K562 (cell line): ENCODE results near the gene ZNF768. TPM values are rescaled to one million over a fixed set of nuclear protein-coding genes. Genes with fewer than 3 reads are reported as not detected.

Source experiments
- MLLT1 ChIP-seq, 2 experiments: fragments of 450-650 bp; IDR thresholded peaks; 2 replicates each; pipeline ENCODE4 v1.6.1; 2016
- NR0B1 ChIP-seq: fragments of 450-650 bp; IDR thresholded peaks from one replicate; pipeline ENCODE4 v1.6.1; 2018; ENCODE audit warnings: mild to moderate bottlenecking, moderate library complexity; ENCODE audit not compliant: partially characterized antibody
- ZNF449 ChIP-seq: fragments of 250-450 bp; sonication (Bioruptor Pico); IDR thresholded peaks from 2 replicates; pipeline ENCODE4 v1.8.0; 2022; ENCODE audit warnings: moderate library complexity, mild to moderate bottlenecking, inconsistent platforms
- ZNF584 ChIP-seq: fragments of 200-800 bp; sonication (Bioruptor generic); IDR thresholded peaks from 2 replicates; pipeline ENCODE4 v1.6.1; 2016; ENCODE audit warnings: low read depth, mild to moderate bottlenecking, missing genetic modification characterization, missing compliant biosample characterization
- ZNF830 ChIP-seq: fragments of 250-450 bp; sonication (Bioruptor Pico); IDR thresholded peaks from 2 replicates; pipeline ENCODE4 v1.5.0; 2021; ENCODE audit warnings: mild to moderate bottlenecking
- polyA plus RNA-seq, 8 experiments: library from polyadenylated mRNA; depleted of rRNA in 4 of 8; stranded (reverse) in 5 of 8; unstranded in 3 of 8; fragments of >200 nt; fragmentation: Nextera tagmentation in 2 of 8; fragmentation: Illumina TruSeq in 1 of 8; extraction: Ambion mirVana in 2 of 8; extraction: Trizol in 1 of 8; gene quantifications; 2 replicates each; pipeline versions ENCODE4 v1.2.1 to v1.2.3, GENCODE V29; 2011 to 2014; ENCODE audit warnings: inconsistent platforms in 1 of 8, missing spikeins in 1 of 8
- total RNA-seq, 7 experiments: library from RNA; depleted of rRNA in 6 of 7; stranded (reverse); fragments of >200 nt in 6 of 7; fragmentation: Illumina TruSeq in 2 of 7; extraction: Trizol in 2 of 7; gene quantifications; 2 replicates each; pipeline versions ENCODE4 v1.2.1 to v1.2.3, GENCODE V29; 2011 to 2021; ENCODE audit warnings: low replicate concordance in 1 of 7

The ZNF768 gene
- total and polyA plus RNA-seq, 9 of the 15 experiments (the other 6 are each of a cell fraction or from before 2014, with no cell fraction given), result 0.13 to 50.7 (median 26.9) TPM

GRCh38 chr16:30570636-30571444, 44.5 kb upstream of the ZNF768 start (continued):
- TF ChIP-seq NR0B1 (no peak), MLLT1 (IDR thresholded peaks at IDR 0.05) (no peak), ZNF584 (no peak), ZNF449 (CRISPR knock-in tag) (no peak), ZNF830 (CRISPR knock-in tag) (no peak)
